Hepatocyte (in vitro differentiated cells): ENCODE data around the gene MNT.

Experiments
- EZH2 ChIP-seq: fragments of 200-600 bp; sonication (generic); IDR thresholded peaks from 2 replicates; pipeline ENCODE4 v1.6.1; 2016; ENCODE audit warnings: antibody characterized with exemption, mild to moderate bottlenecking, borderline replicate concordance
- EZH2phosphoT487 ChIP-seq: fragments of 200-600 bp; sonication (generic); IDR thresholded peaks from one replicate; pipeline ENCODE4 v1.6.1; 2018; ENCODE audit warnings: antibody characterized with exemption, mild to moderate bottlenecking, low read depth, moderate library complexity; ENCODE audit not compliant: unreplicated experiment, severe bottlenecking
- TF ChIP-seq, protein P1 (sequence below): fragments of 200-600 bp; sonication (generic); IDR thresholded peaks from 2 replicates; pipeline ENCODE4 v1.5.1; 2016; ENCODE audit warnings: antibody characterized with exemption, mild to moderate bottlenecking; ENCODE audit not compliant: poor library complexity

DNA sequence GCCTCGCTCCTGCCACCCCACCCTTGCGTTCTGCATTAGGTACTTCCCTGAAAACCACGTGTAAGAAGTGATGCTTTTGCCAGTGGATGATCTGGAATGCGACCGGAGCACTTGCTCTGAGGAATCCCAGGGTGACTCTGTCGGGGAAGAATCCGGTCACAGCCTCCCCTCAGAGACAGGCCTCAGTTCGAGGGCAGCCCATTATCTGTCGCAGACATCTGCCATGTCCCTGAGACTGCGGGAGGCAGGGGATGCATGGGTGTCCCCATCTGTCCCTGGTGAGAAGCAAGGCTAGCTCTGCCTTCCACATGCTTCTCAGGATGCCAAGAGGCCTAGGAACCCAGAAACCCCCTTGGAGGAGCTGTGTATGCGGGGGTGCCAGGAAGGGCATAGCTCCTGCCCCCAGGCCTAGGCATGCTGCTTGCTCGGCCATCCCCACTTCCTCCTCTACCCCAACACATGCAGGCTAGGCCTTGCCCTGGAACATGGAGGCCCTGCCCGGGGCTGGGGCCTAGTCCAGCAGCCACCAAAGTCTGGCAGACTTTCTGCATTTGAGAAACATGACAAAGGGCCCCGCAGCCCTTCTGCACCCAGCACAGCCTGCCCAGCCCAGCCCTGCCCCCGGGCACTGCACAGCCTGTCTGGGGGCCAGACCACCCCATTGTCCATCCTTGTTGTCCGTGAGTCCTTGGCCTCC, 20.5 kb downstream of the MNT start:
- TF ChIP-seq, protein P1, sequence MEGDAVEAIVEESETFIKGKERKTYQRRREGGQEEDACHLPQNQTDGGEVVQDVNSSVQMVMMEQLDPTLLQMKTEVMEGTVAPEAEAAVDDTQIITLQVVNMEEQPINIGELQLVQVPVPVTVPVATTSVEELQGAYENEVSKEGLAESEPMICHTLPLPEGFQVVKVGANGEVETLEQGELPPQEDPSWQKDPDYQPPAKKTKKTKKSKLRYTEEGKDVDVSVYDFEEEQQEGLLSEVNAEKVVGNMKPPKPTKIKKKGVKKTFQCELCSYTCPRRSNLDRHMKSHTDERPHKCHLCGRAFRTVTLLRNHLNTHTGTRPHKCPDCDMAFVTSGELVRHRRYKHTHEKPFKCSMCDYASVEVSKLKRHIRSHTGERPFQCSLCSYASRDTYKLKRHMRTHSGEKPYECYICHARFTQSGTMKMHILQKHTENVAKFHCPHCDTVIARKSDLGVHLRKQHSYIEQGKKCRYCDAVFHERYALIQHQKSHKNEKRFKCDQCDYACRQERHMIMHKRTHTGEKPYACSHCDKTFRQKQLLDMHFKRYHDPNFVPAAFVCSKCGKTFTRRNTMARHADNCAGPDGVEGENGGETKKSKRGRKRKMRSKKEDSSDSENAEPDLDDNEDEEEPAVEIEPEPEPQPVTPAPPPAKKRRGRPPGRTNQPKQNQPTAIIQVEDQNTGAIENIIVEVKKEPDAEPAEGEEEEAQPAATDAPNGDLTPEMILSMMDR = no peak
- no peak for TF ChIP-seq EZH2
- TF ChIP-seq EZH2phosphoT487 = no peak
